Endothelial cell (in vitro differentiated cells): ENCODE measurements around the gene RNF224. TPM values are rescaled to one million over a fixed set of nuclear protein-coding genes. Genes with fewer than 3 reads are reported as not detected.
"Not testable (repeated sequence)": the region's sequence is repeated elsewhere in the genome, so short reads cannot be mapped to it uniquely, and the experiment has no call there.

ENCODE experiments used
- DNase-seq: peaks from one replicate; pipeline ENCODE4 v3.0.0; 2021; ENCODE audit warnings: low spot score
- H3K27ac Mint-ChIP-seq: one replicate; pipeline ENCODE4 v1.8.0; 2021; ENCODE audit warnings: mixed read lengths, inconsistent platforms; ENCODE audit not compliant: unreplicated experiment
- H3K27me3 Mint-ChIP-seq: one replicate; pipeline ENCODE4 v1.8.0; 2021; ENCODE audit warnings: mild to moderate bottlenecking, moderate library complexity, mixed read lengths, inconsistent platforms; ENCODE audit not compliant: unreplicated experiment
- H3K36me3 Mint-ChIP-seq: one replicate; pipeline ENCODE4 v1.8.0; 2021; ENCODE audit warnings: mild to moderate bottlenecking, low read depth, mixed read lengths, inconsistent platforms; ENCODE audit not compliant: unreplicated experiment
- H3K4me1 Mint-ChIP-seq: one replicate; pipeline ENCODE4 v1.8.0; 2021; ENCODE audit warnings: mild to moderate bottlenecking, mixed read lengths, inconsistent platforms; ENCODE audit not compliant: unreplicated experiment
- H3K4me3 Mint-ChIP-seq: one replicate; pipeline ENCODE4 v1.8.0; 2021; ENCODE audit warnings: mild to moderate bottlenecking, mixed read lengths, inconsistent platforms; ENCODE audit not compliant: unreplicated experiment
- H3K9me3 Mint-ChIP-seq: one replicate; pipeline ENCODE4 v1.8.0; 2021; ENCODE audit warnings: mixed read lengths, inconsistent platforms; ENCODE audit not compliant: unreplicated experiment
- CTCF ChIP-seq: fragments of 200-600 bp; sonication (generic); IDR thresholded peaks from one replicate; pipeline ENCODE4 v1.5.0; 2021; ENCODE audit warnings: antibody characterized with exemption; ENCODE audit not compliant: unreplicated experiment
- total RNA-seq: library from RNA; stranded (reverse); fragmentation: NEBNext Ultra II Directional; extraction: Animal tissue kit (Norgen Biotek cat#: 25700); gene quantifications from one replicate; pipeline ENCODE4 v1.2.1, GENCODE V29; 2021; ENCODE audit not compliant: unreplicated experiment

The RNF224 gene
- total RNA-seq, 1 donor from 2014 or later: not detected

DNA sequence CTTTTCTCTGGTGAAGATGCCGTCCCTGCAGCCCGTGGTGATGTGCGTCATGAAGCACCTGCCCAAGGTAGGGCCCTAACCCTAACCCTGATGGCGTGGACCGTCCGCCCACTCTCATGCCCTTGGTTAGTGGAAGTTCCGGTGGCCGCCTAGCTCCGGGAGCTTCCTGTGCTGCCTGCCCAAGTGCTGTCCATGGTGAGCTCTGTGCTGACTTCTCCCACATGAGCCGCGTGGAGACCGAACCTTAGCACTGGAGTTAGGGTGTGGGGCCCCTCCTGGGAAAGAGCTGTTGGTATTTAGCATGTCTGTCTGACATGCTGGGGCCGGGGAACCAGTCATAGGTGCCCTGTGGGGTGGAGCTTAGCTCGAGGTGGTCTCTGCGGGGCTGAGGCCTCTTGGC is 29.1 kb downstream of the RNF224 start:
- Mint-ChIP-seq H3K4me3 (peak overlapping the region; percentile 95), H3K36me3 (no peaks in the 10 kb centered on the region), H3K27me3 (peaks cover 6% of the 10 kb centered on the region), H3K9me3 (no peaks in the 10 kb centered on the region), H3K4me1 (peaks cover 13% of the 10 kb centered on the region), H3K27ac (no peak overlapping the region)
- DNase-seq: no peak
- TF ChIP-seq CTCF: no peak

DNA sequence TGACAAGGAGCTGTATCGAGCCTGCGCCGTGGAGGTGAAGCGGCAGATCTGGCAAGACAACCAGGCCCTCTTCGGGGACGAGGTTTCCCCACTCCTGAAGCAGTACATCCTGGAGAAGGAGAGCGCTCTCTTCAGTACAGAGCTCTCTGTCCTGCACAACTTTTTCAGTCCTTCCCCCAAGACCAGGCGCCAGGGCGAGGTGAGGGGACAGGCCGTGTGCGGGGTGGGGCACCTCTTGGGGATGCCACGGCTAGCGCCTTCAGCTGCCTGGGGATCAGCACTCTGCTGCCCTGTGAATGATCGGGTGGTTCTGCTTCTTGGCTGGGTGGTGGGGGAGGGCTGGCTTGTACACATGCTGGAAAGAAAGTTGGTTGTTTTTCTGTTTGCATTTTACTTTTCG is 29.6 kb downstream of the RNF224 start:
- H3K4me3 Mint-ChIP-seq: peak overlapping the region; percentile 95
- H3K4me1 Mint-ChIP-seq: peaks cover 13% of the 10 kb centered on the region
- DNase-seq: no peak

DNA sequence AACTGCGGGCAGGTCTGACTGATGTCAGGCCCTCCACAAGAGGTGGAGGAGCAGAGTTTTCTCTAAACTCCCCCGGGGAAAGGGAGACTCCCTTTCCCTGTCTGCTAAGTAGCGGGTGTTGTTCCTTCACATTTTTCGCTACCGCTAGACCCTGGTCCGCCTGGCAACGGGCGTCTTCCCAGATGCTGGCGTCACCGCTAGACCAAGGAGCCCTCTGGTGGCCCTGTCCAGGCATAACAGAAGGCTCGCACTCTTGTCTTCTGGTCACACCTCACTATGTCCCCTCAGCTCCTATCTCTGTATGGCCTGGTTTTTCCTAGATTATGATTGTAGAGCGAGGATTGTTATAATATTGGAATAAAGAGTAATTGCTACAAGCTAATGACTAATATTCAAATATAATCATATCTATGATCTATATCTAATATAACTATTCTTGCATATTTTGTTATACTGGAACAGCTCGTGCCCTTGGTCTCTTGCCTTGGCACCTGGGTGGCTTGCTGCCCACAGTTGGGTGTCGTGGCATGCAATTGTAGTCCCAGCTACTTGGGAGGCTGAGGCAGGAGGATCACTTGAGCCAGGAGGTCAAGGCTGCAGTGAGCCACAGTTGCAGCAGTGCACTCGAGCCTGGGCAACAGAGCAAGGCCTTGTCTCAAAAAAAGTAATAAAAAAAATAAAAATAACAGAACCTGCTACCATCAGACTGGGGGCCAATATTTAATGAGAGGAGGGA is 35.0 kb downstream of the RNF224 start:
- TF ChIP-seq CTCF: peak; percentile 54
- H3K9me3 Mint-ChIP-seq, H3K4me3 Mint-ChIP-seq, H3K27me3 Mint-ChIP-seq, H3K36me3 Mint-ChIP-seq, H3K27ac Mint-ChIP-seq, DNase-seq, H3K4me1 Mint-ChIP-seq: not testable (repeated sequence)

More for the DNA sequence above, 29.6 kb downstream of the RNF224 start:
- H3K27me3 Mint-ChIP-seq: peaks cover 6% of the 10 kb centered on the region
- H3K27ac Mint-ChIP-seq: peak overlapping the region; percentile 75
- TF ChIP-seq CTCF: no peak
- H3K36me3 Mint-ChIP-seq: peaks cover 3% of the 10 kb centered on the region
- no peaks in the 10 kb centered on the region for H3K9me3 Mint-ChIP-seq

DNA sequence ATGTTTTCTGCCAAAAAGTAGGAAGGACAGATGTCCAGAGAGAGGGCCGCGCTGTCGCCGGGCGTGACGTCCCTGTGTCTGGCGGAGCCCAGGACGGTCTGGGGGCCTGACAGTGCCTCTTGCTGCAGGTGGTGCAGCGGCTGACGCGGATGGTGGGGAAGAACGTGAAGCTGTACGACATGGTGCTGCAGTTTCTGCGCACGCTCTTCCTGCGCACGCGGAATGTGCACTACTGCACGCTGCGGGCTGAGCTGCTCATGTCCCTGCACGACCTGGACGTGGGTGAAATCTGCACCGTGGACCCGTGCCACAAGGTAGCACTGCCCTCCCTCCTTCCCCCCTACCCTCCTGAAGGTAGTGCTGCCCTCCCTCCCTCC is 35.6 kb downstream of the RNF224 start:
- Mint-ChIP-seq H3K9me3 (no peaks in the 10 kb centered on the region), H3K4me3 (no peak overlapping the region), H3K36me3 (peaks cover 4% of the 10 kb centered on the region), H3K4me1 (no peaks in the 10 kb centered on the region), H3K27ac (no peak overlapping the region), H3K27me3 (peaks cover 2% of the 10 kb centered on the region)
- DNase-seq: no peak
- no peak for TF ChIP-seq CTCF

DNA sequence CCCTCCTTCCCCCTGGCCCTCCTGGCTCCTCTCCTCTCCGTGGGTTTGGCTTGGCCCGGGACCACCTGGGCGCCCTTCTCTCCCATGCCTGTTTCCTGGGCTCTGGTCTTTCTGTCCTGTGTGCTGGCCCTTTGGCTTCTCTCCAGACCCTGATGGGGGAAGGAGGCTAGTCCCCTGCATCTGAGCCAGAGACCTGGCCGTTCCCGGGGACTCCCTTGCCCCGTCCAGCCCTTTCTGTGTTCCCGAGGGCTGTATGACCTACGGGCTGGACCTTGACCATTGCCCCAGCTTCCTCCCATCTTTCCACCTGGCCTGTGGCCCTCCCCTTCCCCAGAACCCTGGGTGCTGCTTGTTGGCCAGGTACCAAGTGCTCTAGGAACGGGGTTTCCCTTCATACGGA is 36.2 kb downstream of the RNF224 start:
- Mint-ChIP-seq H3K4me1 (no peaks in the 10 kb centered on the region), H3K9me3 (no peaks in the 10 kb centered on the region), H3K36me3 (peaks cover 9% of the 10 kb centered on the region), H3K4me3 (no peak overlapping the region), H3K27ac (no peak overlapping the region), H3K27me3 (peaks cover 5% of the 10 kb centered on the region)
- TF ChIP-seq CTCF: no peak
- DNase-seq: no peak
